ELF-1 (cell line): ENCODE results near the gene TBC1D23.

Source experiments
- DNase-seq: peaks from one replicate; pipeline ENCODE4 v3.0.0-alpha.2; 2016; ENCODE audit warnings: low read depth, low spot score

TBC1D23 gene

GRCh38 chr3:100256731-100257151 lies 4.1 kb upstream of the TBC1D23 start:
- DNase-seq, result no peak

- no peak for DNase-seq
Measured at GRCh38 chr3:100257586-100257985, 3.2 kb upstream of the TBC1D23 start.

- peak; percentile 70 for DNase-seq
Measured at GRCh38 chr3:100260081-100260684, 609 bp upstream of the TBC1D23 start.

- DNase-seq, result no peak
Measured at GRCh38 chr3:100261485-100261903, 702 bp downstream of the TBC1D23 start.

- DNase-seq, result peak; percentile 55
Measured at GRCh38 chr3:100262925-100263324, 2.1 kb downstream of the TBC1D23 start.

- peak; percentile 11 for DNase-seq
Measured at GRCh38 chr3:100263583-100263982, 2.8 kb downstream of the TBC1D23 start.

GRCh38 chr3:100264242-100264641 lies 3.5 kb downstream of the TBC1D23 start:
- DNase-seq, result no peak

GRCh38 chr3:100265016-100265415 lies 4.2 kb downstream of the TBC1D23 start:
- no peak for DNase-seq

- DNase-seq, result no peak
Measured at GRCh38 chr3:100266531-100266930, 5.7 kb downstream of the TBC1D23 start.

- no peak for DNase-seq
Measured at GRCh38 chr3:100268156-100268555, 7.4 kb downstream of the TBC1D23 start.

- DNase-seq, result no peak
Measured at GRCh38 chr3:100269001-100269400, 8.2 kb downstream of the TBC1D23 start.

GRCh38 chr3:100269410-100270214 lies 8.8 kb downstream of the TBC1D23 start:
- no peak for DNase-seq

- DNase-seq, result no peak
Measured at GRCh38 chr3:100270215-100270583, 9.4 kb downstream of the TBC1D23 start.

- no peak for DNase-seq
Measured at GRCh38 chr3:100271522-100271921, 10.7 kb downstream of the TBC1D23 start.

GRCh38 chr3:100272797-100273611 lies 12.2 kb downstream of the TBC1D23 start:
- DNase-seq, result peak; percentile 52

GRCh38 chr3:100274361-100274760 lies 13.6 kb downstream of the TBC1D23 start:
- DNase-seq, result no peak

GRCh38 chr3:100277255-100277800 lies 16.5 kb downstream of the TBC1D23 start:
- DNase-seq, result no peak

- no peak for DNase-seq
Measured at GRCh38 chr3:100278910-100279309, 18.1 kb downstream of the TBC1D23 start.

- DNase-seq, result no peak
Measured at GRCh38 chr3:100288288-100288894, 27.6 kb downstream of the TBC1D23 start.

- no peak for DNase-seq
Measured at GRCh38 chr3:100289339-100289738, 28.5 kb downstream of the TBC1D23 start.

GRCh38 chr3:100295089-100295488 lies 34.3 kb downstream of the TBC1D23 start:
- DNase-seq, result no peak

GRCh38 chr3:100297784-100298183 lies 37.0 kb downstream of the TBC1D23 start:
- no peak for DNase-seq
